ENCODE data around the gene KCNQ2. TPM values are rescaled to one million over a fixed set of nuclear protein-coding genes. Genes with fewer than 3 reads are reported as not detected.

KCNQ2 gene
- total and polyA plus RNA-seq, 8 donors: 0.54 to 12.5 (median 1.5) TPM

DNA sequence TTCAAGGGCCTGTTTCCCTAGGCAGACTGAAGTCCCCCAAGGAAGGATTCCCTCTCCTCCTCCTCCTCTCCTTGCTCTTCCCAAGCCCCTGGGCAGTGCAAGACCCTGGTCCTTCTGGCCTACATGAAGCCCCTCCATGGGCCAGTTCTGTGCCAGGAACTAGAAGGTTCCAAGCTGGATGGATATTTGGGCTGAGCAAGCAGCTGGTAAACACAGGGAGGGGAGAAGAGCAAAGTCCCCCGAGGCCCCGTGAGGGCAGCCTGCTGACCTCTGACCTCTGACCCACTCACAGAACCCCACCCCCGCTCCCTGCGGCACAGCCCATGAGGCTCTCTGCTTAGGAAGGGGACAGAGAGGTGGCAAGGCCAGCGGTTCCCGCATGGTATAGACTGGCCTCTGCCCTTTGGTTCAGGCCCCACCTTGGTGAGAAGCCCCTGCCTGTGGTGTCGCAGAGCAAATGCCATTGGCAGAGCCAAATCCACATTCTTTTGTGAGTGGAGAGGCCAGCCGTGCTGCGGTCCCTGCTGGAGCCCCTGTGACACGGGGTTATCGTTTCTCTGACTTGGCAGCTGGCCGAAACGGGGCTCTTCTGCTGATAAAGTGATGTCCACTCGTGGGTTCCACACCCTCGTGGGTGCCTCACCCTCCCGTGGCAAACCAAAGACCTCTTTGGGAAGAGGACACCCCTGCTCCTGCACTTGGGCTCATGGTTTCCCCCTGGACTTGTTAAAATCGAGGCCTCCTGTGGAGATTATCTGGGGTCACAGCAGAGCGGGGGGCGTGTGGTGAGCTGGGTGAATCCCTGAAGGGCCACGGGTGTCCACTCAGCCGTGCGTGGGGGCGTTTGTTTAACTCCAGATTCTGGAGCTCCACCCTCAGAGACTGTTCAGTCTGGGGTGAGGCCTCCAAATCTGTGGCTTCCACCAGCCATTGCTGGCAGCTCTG, 109.2 kb downstream of the KCNQ2 start:
- 44 to 48% methylated on average over 22 to 23 of the region's 23 CpGs for WGBS, 2 donors
- TF ChIP-seq CTCF (IDR thresholded peaks at IDR 0.05): no peak
- Histone ChIP-seq H3K9me3 (no peaks in the 10 kb centered on the region), H3K27ac (no peak overlapping the region), H3K4me3 (no peak overlapping the region), H3K36me3 (no peaks in the 10 kb centered on the region), H3K27me3 (peaks cover 0 to 15% (median 4%) of the 10 kb centered on the region in 4 donors), H3K4me1 (no peaks in the 10 kb centered on the region)
- FAIRE-seq (no peak), ATAC-seq (no peak), DNase-seq (peak in 2 of 6 donors; percentile 27 to 49)
- intact Hi-C loops (cut with DNase I): no loop called here

- DNase-seq: peak in 2 of 6 donors; percentile 5 to 41
- FAIRE-seq: no peak
- TF ChIP-seq CTCF (IDR thresholded peaks at IDR 0.05): no peak
- intact Hi-C loops (cut with DNase I): no loop called here
- H3K9me3 ChIP-seq: no peaks in the 10 kb centered on the region
- 47% methylated on average over 16 of the region's 16 CpGs for WGBS, 2 donors
- H3K36me3 ChIP-seq: no peaks in the 10 kb centered on the region
- H3K27ac ChIP-seq: no peak overlapping the region
- H3K4me3 ChIP-seq: no peak overlapping the region
- H3K4me1 ChIP-seq: no peaks in the 10 kb centered on the region
- no peak for ATAC-seq
- peaks cover 0 to 15% (median 4%) of the 10 kb centered on the region in 4 donors for H3K27me3 ChIP-seq
Observed at GRCh38 chr20:63362436-63363009, 109.9 kb downstream of the KCNQ2 start.

DNA sequence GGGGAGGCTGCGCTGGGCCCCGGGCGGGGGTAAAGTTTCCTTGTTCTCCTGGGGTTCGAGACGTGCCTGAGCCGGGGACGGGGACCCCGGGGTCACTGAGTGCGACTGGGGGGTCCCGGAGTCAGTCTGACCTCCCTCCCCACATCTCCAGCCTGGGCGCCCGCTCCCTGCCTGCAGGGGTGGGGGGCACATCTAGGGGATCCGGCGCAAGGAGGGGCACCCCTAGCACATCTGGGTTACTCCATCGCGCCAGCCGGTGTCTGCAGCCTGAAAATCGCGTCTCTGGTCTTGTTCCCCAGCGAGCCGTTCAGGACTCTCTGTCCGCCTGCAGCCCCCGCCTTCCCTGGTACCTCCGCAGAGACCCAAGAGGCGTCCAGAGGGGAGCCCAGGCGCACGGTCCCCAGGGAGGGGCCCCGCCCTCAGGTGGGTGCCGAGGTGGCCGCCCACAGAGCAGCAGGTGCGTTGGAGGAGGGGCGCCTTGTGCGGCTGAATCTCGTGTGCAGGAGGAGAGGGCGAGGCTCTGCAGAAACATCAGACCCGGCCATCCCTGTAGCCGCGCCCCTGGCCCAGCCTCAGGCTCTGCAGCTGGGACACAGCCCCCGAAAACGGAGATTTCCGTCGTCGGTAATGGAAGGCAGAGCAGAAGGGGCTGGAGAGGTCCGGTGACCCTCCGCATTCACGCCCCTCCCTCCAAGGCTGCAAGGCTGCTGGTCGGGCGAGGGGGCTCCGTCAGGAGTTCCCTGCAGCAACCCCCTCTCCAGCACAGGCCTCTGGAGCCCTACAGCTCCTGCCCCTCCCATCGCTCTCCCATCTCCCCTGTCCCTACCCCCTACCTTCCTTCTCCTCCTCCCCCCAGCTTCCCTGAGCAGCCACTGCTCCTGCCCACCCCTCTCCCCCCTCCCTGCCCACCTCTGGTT, 110.7 kb downstream of the KCNQ2 start:
- TF ChIP-seq CTCF (IDR thresholded peaks at IDR 0.05): no peak
- no peaks in the 10 kb centered on the region for H3K4me1 ChIP-seq
- 5 to 6% methylated on average over 43 to 50 of the region's 50 CpGs for WGBS, 2 donors
- H3K36me3 ChIP-seq: no peaks in the 10 kb centered on the region
- no peak for FAIRE-seq
- no peak overlapping the region for H3K4me3 ChIP-seq
- no peak overlapping the region for H3K27ac ChIP-seq
- H3K27me3 ChIP-seq: peaks cover 0 to 15% (median 4%) of the 10 kb centered on the region in 4 donors
- ATAC-seq: no peak
- DNase-seq: peak in 2 of 6 donors; percentile 17 to 65
- H3K9me3 ChIP-seq: no peaks in the 10 kb centered on the region
- intact Hi-C loops (cut with DNase I): no loop called here

- Histone ChIP-seq H3K4me1 (no peaks in the 10 kb centered on the region), H3K9me3 (no peaks in the 10 kb centered on the region), H3K27ac (no peak within 1 kb of the TSS), H3K36me3 (no peaks in the 10 kb centered on the region), H3K27me3 (peaks cover 0 to 15% (median 4%) of the 10 kb centered on the region in 4 donors), H3K4me3 (no peak within 1 kb of the TSS)
- WGBS, 2 donors: 1 to 2% methylated on average over 34 to 79 of the region's 79 CpGs
- DNase-seq (peak in 2 of 6 donors; percentile 23 to 68), ATAC-seq (no peak), FAIRE-seq (no peak)
- TF ChIP-seq CTCF (IDR thresholded peaks at IDR 0.05): no peak
- intact Hi-C loops (cut with DNase I): no loop called here
Observed at GRCh38 chr20:63360850-63361518, 111.5 kb downstream of the KCNQ2 start, which contains the start of gene CHRNA4. Gene CHRNA4 (minus strand): TSS chr20:63361349. CDS start chr20:63361165, 184 bp downstream.
